ENCODE data around the gene ASGR2.
"Not testable (repeated sequence)": the region's sequence is repeated elsewhere in the genome, so short reads cannot be mapped to it uniquely, and the experiment has no call there.

ASGR2 gene

DNA sequence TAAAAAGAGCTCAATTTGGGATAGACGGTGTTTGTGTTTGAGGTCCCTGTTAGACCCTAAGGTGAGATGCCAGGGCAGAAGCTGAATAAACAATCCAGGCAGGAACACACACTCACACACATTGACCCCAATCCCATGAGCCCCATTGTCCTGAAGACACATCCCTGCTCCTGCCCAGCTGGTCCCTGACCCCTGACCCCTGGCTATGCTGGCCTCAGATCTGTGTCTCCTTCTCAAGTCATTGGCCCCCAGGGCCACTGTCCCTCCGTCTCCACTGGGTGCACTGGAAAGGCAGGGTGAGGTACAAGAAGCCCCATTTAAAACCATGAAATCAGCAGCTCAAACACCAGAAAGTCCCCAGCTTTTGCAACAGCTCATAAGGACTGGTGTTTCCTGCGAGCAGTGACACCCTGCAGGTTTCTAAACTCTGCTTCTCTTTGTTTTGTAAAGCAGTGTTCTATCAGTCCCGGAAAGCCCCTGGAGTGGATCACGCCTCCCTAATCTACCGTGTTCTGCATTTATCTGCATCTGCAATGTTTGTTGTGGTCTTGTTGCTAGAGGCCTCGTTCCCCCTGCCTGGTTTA is 18.0 kb upstream of the ASGR2 start:
- no peak for TF ChIP-seq ZNF274 (IDR thresholded peaks at IDR 0.05; ENCODE audit: low read depth, low read length)
- no peak overlapping the region; the same call in 1 of the 2 replicates for H3K4me3 ChIP-seq (ENCODE audit: low read length)

- no peak for TF ChIP-seq ZNF274 (IDR thresholded peaks at IDR 0.05; ENCODE audit: low read depth, low read length)
Measured at GRCh38 chr17:7131423-7131791, 16.8 kb upstream of the ASGR2 start.

GRCh38 chr17:7130621-7131422 is 16.2 kb upstream of the ASGR2 start:
- no peak overlapping the region for H3K4me3 ChIP-seq (ENCODE audit: low read length)
- TF ChIP-seq ZNF274 (IDR thresholded peaks at IDR 0.05; ENCODE audit: low read depth, low read length), result no peak

More at GRCh38 chr17:7131423-7131791, 16.8 kb upstream of the ASGR2 start:
- H3K4me3 ChIP-seq (ENCODE audit: low read length), result no peak overlapping the region

DNA sequence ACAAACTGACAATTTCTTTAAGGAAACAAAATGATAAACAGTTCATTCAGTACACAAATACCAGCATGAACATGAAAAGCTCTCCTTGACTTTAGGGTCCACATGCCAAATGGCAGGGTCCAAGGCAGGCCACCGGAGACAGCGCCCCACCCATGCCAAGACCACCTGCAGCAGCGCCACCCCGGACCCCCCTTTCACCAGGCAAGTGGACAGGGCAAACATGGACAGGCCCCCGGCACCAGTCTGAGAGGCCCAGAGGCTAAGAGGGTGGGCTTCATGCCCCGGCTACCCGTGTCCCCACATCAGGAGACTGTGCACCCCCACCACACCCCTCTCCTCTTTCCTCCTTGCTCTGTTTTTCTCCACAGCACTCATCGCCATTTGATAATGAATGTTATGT is 14.7 kb upstream of the ASGR2 start:
- TF ChIP-seq ZNF274 (IDR thresholded peaks at IDR 0.05; ENCODE audit: low read depth, low read length), result no peak

DNA sequence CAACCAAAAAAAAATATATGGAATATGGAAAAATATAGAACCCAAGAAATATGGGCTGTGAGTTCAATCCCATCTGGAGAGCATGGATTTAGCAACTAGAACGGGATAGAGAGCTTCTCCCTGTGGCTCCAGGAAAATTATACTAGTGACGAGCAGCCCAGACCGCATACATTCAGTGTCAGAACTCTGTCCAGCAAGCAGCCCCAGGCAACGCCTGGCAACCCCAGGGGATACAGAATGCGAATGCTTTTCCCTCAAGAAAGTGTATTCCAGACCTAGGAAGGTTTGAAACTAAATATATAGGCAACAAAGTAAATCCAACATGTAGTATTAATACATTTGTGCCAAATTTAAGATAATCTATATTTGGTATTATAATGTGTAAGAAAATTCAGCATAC is 13.5 kb upstream of the ASGR2 start:
- no peak for TF ChIP-seq ZNF274 (IDR thresholded peaks at IDR 0.05; ENCODE audit: low read depth, low read length)
- H3K4me3 ChIP-seq (ENCODE audit: low read length), result no peak overlapping the region

More for the DNA sequence above, 14.7 kb upstream of the ASGR2 start:
- no peak overlapping the region for H3K4me3 ChIP-seq (ENCODE audit: low read length)

GRCh38 chr17:7127501-7127900 is 12.9 kb upstream of the ASGR2 start:
- not testable (repeated sequence) for H3K4me3 ChIP-seq (ENCODE audit: low read length)

DNA sequence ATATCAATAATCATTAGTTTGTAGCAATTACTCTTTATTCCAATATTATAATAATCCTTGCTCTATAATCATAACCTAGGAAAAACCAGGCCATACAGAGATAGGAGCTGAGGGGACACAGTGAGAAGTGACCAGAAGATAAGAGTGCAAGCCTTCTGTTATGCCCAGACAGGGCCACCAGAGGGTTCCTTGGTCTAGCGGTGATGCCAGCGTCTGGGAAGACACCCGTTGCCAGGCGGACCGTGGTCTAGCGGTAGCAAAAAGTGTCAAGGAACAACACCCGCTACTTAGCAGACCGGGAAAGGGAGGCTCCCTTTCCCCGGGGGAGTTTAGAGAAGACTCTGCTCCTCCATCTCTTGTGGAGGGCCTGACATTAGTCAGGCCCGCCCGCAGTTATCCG is 11.8 kb upstream of the ASGR2 start:
- not testable (repeated sequence) for H3K4me3 ChIP-seq (ENCODE audit: low read length)

DNA sequence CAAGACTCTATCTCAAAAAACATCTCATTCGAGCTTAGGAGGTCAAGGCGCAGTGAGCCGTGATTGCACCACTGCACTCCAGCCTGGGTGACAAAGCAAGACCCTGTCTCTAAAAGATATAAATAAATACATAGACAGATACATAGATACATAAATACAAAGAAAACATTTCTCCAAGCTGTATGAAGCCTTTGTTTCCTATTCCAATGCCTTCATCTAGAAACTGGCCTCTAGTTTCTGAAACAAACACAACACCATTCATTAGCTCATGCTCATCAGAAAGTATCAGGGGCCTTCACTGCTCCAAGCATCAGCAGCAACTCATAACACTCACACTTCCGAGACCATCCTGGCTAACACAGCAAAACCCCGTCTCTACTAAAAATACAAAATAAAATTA is 10.3 kb upstream of the ASGR2 start:
- TF ChIP-seq ZNF274 (IDR thresholded peaks at IDR 0.05; ENCODE audit: low read depth, low read length), result no peak
- H3K4me3 ChIP-seq (ENCODE audit: low read length), result no peak overlapping the region

- H3K4me3 ChIP-seq (ENCODE audit: low read length), result no peak overlapping the region
- no peak for TF ChIP-seq ZNF274 (IDR thresholded peaks at IDR 0.05; ENCODE audit: low read depth, low read length)
Measured at GRCh38 chr17:7123844-7124243, 9.2 kb upstream of the ASGR2 start.

- TF ChIP-seq ZNF274 (IDR thresholded peaks at IDR 0.05; ENCODE audit: low read depth, low read length), result no peak
- H3K4me3 ChIP-seq (ENCODE audit: low read length), result no peak overlapping the region
Measured at GRCh38 chr17:7122381-7122780, 7.8 kb upstream of the ASGR2 start.

- not testable (repeated sequence) for H3K4me3 ChIP-seq (ENCODE audit: low read length)
Measured at GRCh38 chr17:7120635-7121034, 6.0 kb upstream of the ASGR2 start.

DNA sequence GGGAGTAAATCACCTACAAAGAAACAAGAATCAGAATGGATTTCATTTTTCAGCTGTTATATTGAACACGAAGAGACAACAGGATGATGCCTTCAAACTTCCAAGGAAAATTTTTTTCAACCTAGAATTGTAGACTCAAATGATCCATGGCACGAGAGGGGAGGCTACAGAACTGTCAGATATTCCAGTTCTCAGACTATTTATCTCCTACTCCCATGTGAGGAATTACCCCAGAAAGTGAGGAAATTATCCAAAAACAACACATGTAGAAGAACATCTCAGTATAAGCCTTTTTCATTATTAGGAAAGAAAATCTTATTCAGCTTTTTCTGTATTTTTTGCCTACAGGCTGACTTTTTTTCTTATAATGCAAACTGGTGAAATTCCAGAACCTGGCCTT is 5.5 kb upstream of the ASGR2 start:
- H3K4me3 ChIP-seq (ENCODE audit: low read length), result no peak overlapping the region
- no peak for TF ChIP-seq ZNF274 (IDR thresholded peaks at IDR 0.05; ENCODE audit: low read depth, low read length)

GRCh38 chr17:7119314-7119713 is 4.7 kb upstream of the ASGR2 start:
- no peak for TF ChIP-seq ZNF274 (IDR thresholded peaks at IDR 0.05; ENCODE audit: low read depth, low read length)
- no peak overlapping the region for H3K4me3 ChIP-seq (ENCODE audit: low read length)

DNA sequence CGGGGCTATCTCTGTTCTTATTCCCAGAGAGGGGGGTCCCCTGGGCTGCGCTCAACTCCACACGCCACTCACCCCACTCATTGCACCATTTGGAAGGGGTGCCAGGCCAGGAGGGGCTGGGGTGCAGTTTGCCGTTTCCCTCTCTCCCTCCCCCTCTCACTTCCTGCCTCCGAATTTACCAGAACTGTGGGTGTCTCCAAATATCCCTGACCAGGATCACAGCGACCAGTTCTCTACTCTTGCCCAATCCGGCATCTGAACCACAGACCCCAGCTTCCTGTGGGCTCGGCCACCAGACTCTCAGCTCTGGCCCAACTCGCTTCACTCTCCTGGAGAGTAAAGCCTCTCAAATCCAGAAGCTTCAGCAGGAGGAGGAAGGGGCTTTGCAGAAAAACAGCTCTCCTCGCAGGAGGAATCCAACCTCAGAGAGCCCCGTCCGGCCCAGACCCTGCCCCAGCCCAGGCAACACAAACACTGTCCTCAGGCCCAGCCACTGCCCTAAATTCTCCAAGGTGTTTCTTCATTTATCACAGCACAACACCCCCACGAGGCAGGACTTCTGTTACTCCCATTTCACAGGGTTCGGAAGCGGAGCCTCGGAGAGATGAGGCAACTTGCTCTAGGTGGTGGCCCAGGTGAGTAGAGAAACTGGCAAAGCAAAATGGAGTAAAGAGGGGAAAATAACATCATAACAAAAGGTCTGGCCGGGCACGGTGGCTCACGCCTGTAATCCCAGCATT is 423 bp upstream of the ASGR2 start:
- no peak for TF ChIP-seq ZNF274 (IDR thresholded peaks at IDR 0.05; ENCODE audit: low read depth, low read length)
- H3K4me3 ChIP-seq (ENCODE audit: low read length), result no peak overlapping the region

Measured in GM08714 (cell line).